Stimulated activated CD4-positive, alpha-beta T cell treated with anti-CD3 and anti-CD28 coated beads, Interleukin-2, amount 100 ng/mL, for 48 hours (primary cell): ENCODE data around the gene CDH11.

Experiments used
- DNase-seq, 2 donors: peaks; one replicate each; pipeline ENCODE4 v3.0.0-alpha.2; 2020

CDH11 gene

DNA sequence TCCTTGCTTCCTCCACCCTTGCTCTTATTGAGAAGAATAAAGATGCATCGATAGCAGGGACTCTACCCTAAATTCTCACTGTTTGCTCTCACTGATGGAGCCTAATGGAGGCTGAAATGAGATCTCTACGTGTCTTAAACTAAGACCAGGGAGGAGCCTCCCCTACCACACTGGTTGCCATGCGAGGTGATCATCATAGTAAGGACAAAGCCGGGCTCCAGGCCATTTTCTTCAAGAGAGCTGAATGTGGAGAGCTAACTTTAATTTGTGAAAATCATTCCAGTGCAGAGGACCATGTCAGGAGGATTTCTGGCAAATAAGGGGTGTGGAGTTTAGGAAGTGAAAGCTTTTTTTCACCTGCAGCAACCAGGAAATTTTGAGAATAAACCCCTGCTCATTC lies 5.6 kb downstream of the CDH11 start:
- DNase-seq, result no peak

- DNase-seq, result no peak
These were observed 7.3 kb downstream of the CDH11 start for GRCh38 chr16:65114527-65114926.

- no peak for DNase-seq
These were observed 8.4 kb downstream of the CDH11 start for GRCh38 chr16:65113441-65113840.

GRCh38 chr16:65111306-65111705 lies 10.6 kb downstream of the CDH11 start:
- no peak for DNase-seq

- DNase-seq, result no peak
These were observed 15.1 kb downstream of the CDH11 start for GRCh38 chr16:65106757-65107156.

- DNase-seq, result no peak
These were observed 16.7 kb downstream of the CDH11 start for GRCh38 chr16:65105171-65105570.

GRCh38 chr16:65104471-65104870 lies 17.4 kb downstream of the CDH11 start:
- DNase-seq, result no peak

GRCh38 chr16:65102326-65102725 lies 19.5 kb downstream of the CDH11 start:
- DNase-seq, result no peak

GRCh38 chr16:65101009-65101408 lies 20.9 kb downstream of the CDH11 start:
- DNase-seq, result no peak

DNA sequence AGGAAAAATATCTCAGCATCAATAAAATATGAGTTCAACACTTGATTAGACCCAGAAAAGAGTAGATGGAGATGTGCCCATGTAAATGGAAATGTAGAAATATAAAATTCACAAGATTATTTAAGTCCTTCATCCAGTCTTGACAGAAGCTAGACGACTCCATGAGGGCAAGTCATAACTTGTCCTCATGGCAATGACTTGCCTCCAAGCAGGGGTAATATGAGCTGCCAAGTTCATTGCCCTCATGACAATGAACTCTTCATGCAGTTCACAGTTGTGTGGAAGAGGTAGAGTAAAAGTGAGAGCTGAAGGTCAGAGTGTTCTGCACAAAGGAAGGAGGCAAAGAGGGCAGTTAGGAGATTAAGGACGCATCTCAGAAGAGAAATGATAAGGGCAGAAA lies 22.3 kb downstream of the CDH11 start:
- DNase-seq, result no peak

- no peak for DNase-seq
These were observed 22.9 kb downstream of the CDH11 start for GRCh38 chr16:65098916-65099315.

DNA sequence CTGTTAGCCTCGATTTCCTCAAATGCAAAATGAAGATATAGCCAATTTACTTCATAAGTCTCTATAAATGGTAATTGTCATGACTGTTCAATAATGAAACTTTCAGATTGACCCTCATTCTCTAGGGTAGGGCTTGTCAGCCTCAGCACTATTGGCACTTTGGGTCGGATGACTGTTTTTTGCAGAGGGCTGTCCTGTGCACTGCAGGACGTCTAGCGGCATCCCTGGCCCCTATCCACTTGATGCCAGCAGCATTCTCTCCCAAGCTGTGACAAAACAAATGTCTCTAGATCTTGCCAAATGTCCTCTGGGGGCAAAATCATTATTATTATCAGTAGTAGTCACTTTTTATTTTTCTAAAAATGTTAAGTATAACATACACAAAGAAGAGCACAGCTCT lies 24.6 kb downstream of the CDH11 start:
- DNase-seq, result no peak

DNA sequence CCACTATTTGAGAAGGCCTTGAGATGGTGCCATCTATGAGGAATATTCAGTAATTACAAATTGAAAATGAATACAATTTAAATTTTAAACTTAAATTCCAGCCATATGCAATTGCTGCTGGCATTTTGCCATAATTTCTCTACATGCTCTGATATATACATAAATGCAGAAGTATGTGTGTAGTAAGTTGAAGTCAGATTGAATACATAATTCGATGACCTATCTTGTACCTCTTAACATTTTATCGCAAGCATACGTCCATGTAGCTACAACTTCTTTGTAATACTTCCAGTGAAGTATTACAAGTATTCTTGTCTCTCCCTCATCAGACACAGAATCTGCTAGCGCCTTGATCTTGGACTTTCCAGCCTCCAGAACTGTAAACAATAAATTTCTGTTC lies 26.0 kb downstream of the CDH11 start:
- DNase-seq, result no peak

GRCh38 chr16:65095090-65095728 lies 26.7 kb downstream of the CDH11 start:
- no peak for DNase-seq

GRCh38 chr16:65094009-65094408 lies 27.9 kb downstream of the CDH11 start:
- DNase-seq, result no peak

GRCh38 chr16:65083164-65083857 lies 38.6 kb downstream of the CDH11 start:
- no peak for DNase-seq

DNA sequence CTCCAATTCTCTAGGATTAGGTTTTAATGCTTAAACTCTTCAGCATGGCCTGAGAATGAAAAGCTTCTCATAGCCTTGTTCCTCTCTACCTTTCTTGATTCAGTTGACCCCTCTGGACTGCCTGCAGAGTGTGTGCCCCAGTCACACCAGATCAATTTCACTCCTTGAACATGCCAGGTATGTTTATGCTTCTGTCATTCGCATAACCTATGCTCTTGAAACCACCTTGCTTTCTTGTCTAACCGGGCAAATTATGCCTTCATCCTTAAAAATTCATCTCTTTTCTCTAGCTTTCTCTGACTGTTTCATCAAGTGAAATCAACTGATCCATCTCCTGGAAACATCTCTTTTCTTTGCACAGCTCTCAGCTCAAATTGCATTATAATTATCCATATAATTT lies 42.3 kb downstream of the CDH11 start:
- DNase-seq, result no peak

GRCh38 chr16:65077181-65077580 lies 44.7 kb downstream of the CDH11 start:
- DNase-seq, result no peak

DNA sequence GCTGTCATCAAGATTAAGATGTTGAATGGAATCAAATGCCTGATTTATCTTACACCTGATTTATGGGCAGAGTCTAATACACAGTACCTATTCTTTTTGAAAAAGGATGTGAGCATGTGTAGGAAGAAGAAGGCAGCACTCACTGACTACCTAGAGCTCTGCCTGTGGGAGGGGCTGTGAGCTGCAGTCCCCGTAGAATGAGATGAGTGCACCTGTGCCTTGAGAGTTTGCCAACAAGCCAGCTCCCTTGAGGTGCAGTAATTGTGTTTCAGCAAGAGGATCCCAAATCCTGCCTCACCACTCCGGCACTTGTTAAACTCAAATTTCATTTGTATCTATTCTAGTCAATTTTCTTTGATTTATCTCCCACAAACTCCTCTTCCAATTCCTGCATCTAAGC lies 46.0 kb downstream of the CDH11 start:
- DNase-seq, result no peak

- DNase-seq, result no peak
These were observed 50.2 kb downstream of the CDH11 start for GRCh38 chr16:65071433-65072311.

DNA sequence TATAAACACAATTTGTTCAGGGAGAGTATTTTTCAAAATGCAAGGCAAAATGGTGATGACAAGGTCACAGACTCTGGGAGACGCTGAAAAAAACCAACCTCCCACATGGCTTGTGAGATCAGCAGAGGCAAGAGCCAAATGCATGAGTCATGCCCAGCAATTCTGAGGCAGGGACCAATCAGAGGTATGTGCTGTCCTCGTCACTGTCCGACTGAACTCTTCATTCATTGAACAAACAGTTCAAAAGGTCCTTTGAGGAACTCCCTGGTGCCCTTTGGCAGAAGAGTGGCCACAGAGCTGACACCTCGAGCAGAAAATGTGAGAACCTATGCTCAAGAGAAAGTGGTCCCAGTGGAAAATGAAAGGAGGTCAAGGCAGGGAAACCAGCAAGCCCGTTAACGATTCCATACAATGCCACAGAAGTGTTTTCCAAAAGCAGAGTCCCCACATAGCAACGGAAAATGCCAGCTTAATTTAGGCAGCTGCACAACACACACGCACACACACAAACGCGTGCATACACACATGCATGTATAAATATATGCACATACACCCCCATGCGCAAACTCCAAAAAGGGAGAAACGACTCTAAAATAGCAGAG lies 50.9 kb downstream of the CDH11 start:
- no peak for DNase-seq

DNA sequence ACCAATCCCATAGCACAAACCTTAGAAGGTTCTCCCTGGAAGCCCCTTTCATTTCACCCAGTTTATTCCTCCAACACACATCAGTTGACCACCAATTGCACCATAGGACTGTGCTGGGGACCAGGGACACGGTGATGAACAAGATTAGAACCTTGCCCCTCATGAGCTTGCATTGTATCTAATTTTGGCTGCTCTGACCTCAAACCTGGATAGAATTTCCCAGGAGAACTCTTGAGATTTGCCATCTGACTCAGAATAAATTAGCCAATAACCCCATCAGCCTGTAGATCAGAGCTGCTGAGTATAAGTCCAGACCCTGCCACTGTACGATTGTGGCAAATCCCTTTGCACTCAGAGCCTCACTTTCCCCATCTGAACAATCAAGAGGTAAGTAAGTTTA lies 52.1 kb downstream of the CDH11 start:
- DNase-seq, result no peak

DNA sequence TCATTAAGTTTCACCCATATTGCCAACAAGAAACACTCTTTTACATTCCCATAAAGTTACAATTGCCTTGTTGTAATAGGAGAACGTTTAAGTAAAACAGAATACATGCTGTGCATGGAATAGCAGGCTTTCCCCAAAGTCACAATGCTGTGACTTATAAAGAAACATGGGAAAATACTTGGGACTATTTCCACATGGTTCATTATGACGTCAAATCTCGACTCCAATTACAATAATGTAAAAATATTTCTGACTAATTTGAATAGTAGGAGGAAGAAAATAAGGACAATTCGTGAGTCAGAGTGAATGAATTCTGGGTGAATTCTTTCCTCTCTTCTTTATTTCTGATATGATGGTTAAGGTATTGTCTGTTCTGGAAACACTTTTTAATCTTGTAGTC lies 52.8 kb downstream of the CDH11 start:
- DNase-seq, result no peak
